SK-N-SH treated with all-trans-retinoic acid at 6 μM for 48 hours (cell line): Measurements from ENCODE around the gene RAB8A.

ENCODE experiments used
- ATAC-seq: fragments of 200-7000 bp; cut with Tn5 transposase; 3 replicates; pipeline ENCODE4 v1.9.1; 2020; ENCODE audit warnings: mild to moderate bottlenecking, moderate library complexity
- BACH2 ChIP-seq: fragments of 250-450 bp; sonication (Bioruptor Pico); IDR thresholded peaks from 2 replicates; pipeline ENCODE4 v1.9.0; 2021; ENCODE audit warnings: mild to moderate bottlenecking, borderline replicate concordance
- CREB5 ChIP-seq: fragments of 250-450 bp; sonication (Bioruptor Pico); IDR thresholded peaks from 2 replicates; pipeline ENCODE4 v1.5.1; 2020; ENCODE audit warnings: low read depth, mild to moderate bottlenecking, moderate library complexity
- GLIS3 ChIP-seq: fragments of 250-450 bp; sonication (Bioruptor Pico); IDR thresholded peaks from 2 replicates; pipeline ENCODE4 v1.5.0; 2020; ENCODE audit warnings: mild to moderate bottlenecking, moderate library complexity
- ISL1 ChIP-seq: fragments of 250-450 bp; sonication (Bioruptor Pico); IDR thresholded peaks from 2 replicates; pipeline ENCODE4 v2.1.2; 2022; ENCODE audit warnings: mild to moderate bottlenecking, moderate library complexity
- PATZ1 ChIP-seq: fragments of 250-450 bp; sonication (Bioruptor Pico); IDR thresholded peaks from 2 replicates; pipeline ENCODE4 v1.8.0; 2020; ENCODE audit warnings: mild to moderate bottlenecking, moderate library complexity, borderline replicate concordance
- POU6F1 ChIP-seq: fragments of 250-450 bp; sonication (Bioruptor Pico); IDR thresholded peaks from 2 replicates; pipeline ENCODE4 v1.8.0; 2021; ENCODE audit warnings: low read depth, mild to moderate bottlenecking, moderate library complexity, borderline replicate concordance
- PPARA ChIP-seq: fragments of 250-450 bp; sonication (Bioruptor Pico); IDR thresholded peaks from 2 replicates; pipeline ENCODE4 v1.5.0; 2020; ENCODE audit warnings: mild to moderate bottlenecking, borderline replicate concordance
- RARB ChIP-seq: fragments of 250-450 bp; sonication (Bioruptor Pico); IDR thresholded peaks from 2 replicates; pipeline ENCODE4 v1.8.0; 2021; ENCODE audit warnings: mild to moderate bottlenecking, moderate library complexity
- SNAI2 ChIP-seq: fragments of 250-450 bp; sonication (Bioruptor Pico); IDR thresholded peaks from 2 replicates; pipeline ENCODE4 v1.5.0; 2020; ENCODE audit warnings: mild to moderate bottlenecking, moderate library complexity
- TCF4 ChIP-seq: fragments of 250-450 bp; sonication (Bioruptor Pico); IDR thresholded peaks from 2 replicates; pipeline ENCODE4 v1.8.0; 2021; ENCODE audit warnings: mild to moderate bottlenecking, moderate library complexity, borderline replicate concordance
- TOX ChIP-seq: fragments of 250-450 bp; sonication (Bioruptor Pico); IDR thresholded peaks from 2 replicates; pipeline ENCODE4 v1.8.0; 2021; ENCODE audit warnings: mild to moderate bottlenecking, moderate library complexity, borderline replicate concordance
- TSHZ2 ChIP-seq: fragments of 250-450 bp; sonication (Bioruptor Pico); IDR thresholded peaks from 2 replicates; pipeline ENCODE4 v1.5.0; 2020; ENCODE audit warnings: mild to moderate bottlenecking, moderate library complexity
- ZC3H10 ChIP-seq: fragments of 250-450 bp; sonication (Bioruptor Pico); IDR thresholded peaks from 2 replicates; pipeline ENCODE4 v1.5.1; 2021; ENCODE audit warnings: mild to moderate bottlenecking, moderate library complexity
- ZFP3 ChIP-seq: fragments of 250-450 bp; sonication (Bioruptor Pico); IDR thresholded peaks from 2 replicates; pipeline ENCODE4 v1.5.0; 2020; ENCODE audit warnings: mild to moderate bottlenecking, moderate library complexity
- ZFP30 ChIP-seq: fragments of 450-650 bp; formaldehyde crosslinking; IDR thresholded peaks from 2 replicates; pipeline ENCODE4 v1.5.0; 2022; ENCODE audit warnings: mild to moderate bottlenecking, moderate library complexity
- ZNF565 ChIP-seq: fragments of 450-650 bp; formaldehyde crosslinking; conservative IDR thresholded peaks from 2 replicates; pipeline ENCODE4 v1.5.0; 2020; ENCODE audit warnings: low read depth, mild to moderate bottlenecking, moderate library complexity
- ZNF70 ChIP-seq: fragments of 450-650 bp; formaldehyde crosslinking; IDR thresholded peaks from 2 replicates; pipeline ENCODE4 v1.5.0; 2020; ENCODE audit warnings: mild to moderate bottlenecking, moderate library complexity
- ZNF8 ChIP-seq: fragments of 450-650 bp; formaldehyde crosslinking; IDR thresholded peaks from 2 replicates; pipeline ENCODE4 v1.5.0; 2020; ENCODE audit warnings: mild to moderate bottlenecking, moderate library complexity

The RAB8A gene

GRCh38 chr19:16141043-16141442 lies 29.4 kb downstream of the RAB8A start:
- no peak for ATAC-seq
- TF ChIP-seq ZNF70 (CRISPR knock-in tag), result no peak
- no peak for TF ChIP-seq TSHZ2 (CRISPR knock-in tag)
- TF ChIP-seq PPARA (CRISPR knock-in tag), result no peak
- TF ChIP-seq BACH2 (CRISPR knock-in tag), result no peak
- TF ChIP-seq ZFP3, result no peak
- no peak for TF ChIP-seq SNAI2 (CRISPR knock-in tag)

GRCh38 chr19:16142032-16142580 lies 30.4 kb downstream of the RAB8A start:
- no peak for ATAC-seq
- no peak for TF ChIP-seq ZFP3

- TF ChIP-seq ISL1 (CRISPR knock-in tag) (no peak), PATZ1 (CRISPR knock-in tag) (no peak), CREB5 (no peak), TCF4 (CRISPR knock-in tag) (no peak), POU6F1 (no peak), ZNF565 (no peak), ZNF8 (no peak), ZC3H10 (CRISPR knock-in tag) (no peak), SNAI2 (CRISPR knock-in tag) (no peak), TOX (CRISPR knock-in tag) (no peak), RARB (CRISPR knock-in tag) (no peak)
- no peak for ATAC-seq
These were observed 31.9 kb downstream of the RAB8A start, which contains the start of gene HSH2D for GRCh38 chr19:16143399-16144215. Gene HSH2D (plus strand): TSS chr19:16143685. CDS start chr19:16148751, 5,066 bp downstream.

- no peak for ATAC-seq
- TF ChIP-seq TOX (CRISPR knock-in tag) (no peak), ZFP30 (no peak), ZFP3 (peak; percentile 91)
These were observed 32.5 kb downstream of the RAB8A start for GRCh38 chr19:16144216-16144581.

GRCh38 chr19:16146112-16146511 lies 34.4 kb downstream of the RAB8A start:
- TF ChIP-seq GLIS3 (CRISPR knock-in tag), result no peak
- TF ChIP-seq ZNF70 (CRISPR knock-in tag), result no peak
- no peak for TF ChIP-seq ZC3H10 (CRISPR knock-in tag)
- TF ChIP-seq RARB (CRISPR knock-in tag), result no peak
- no peak for ATAC-seq
